GM19438 (cell line): ENCODE results near the gene AFTPH.

Experiments
- ATAC-seq: cut with Tn5 transposase; IDR thresholded peaks from one replicate; pipeline ENCODE4 v1.9.1; 2021; ENCODE audit warnings: low read depth; ENCODE audit not compliant: unreplicated experiment

AFTPH gene

GRCh38 chr2:64582774-64583340 is 58.7 kb downstream of the AFTPH start:
- ATAC-seq, result peak; percentile 78

- ATAC-seq, result no peak
These were observed 61.9 kb downstream of the AFTPH start for GRCh38 chr2:64586054-64586453.

- ATAC-seq, result no peak
These were observed 62.9 kb downstream of the AFTPH start for GRCh38 chr2:64586883-64587481.

- no peak for ATAC-seq
These were observed 63.4 kb downstream of the AFTPH start for GRCh38 chr2:64587561-64587960.

- ATAC-seq, result no peak
These were observed 67.1 kb downstream of the AFTPH start for GRCh38 chr2:64591188-64591587.

DNA sequence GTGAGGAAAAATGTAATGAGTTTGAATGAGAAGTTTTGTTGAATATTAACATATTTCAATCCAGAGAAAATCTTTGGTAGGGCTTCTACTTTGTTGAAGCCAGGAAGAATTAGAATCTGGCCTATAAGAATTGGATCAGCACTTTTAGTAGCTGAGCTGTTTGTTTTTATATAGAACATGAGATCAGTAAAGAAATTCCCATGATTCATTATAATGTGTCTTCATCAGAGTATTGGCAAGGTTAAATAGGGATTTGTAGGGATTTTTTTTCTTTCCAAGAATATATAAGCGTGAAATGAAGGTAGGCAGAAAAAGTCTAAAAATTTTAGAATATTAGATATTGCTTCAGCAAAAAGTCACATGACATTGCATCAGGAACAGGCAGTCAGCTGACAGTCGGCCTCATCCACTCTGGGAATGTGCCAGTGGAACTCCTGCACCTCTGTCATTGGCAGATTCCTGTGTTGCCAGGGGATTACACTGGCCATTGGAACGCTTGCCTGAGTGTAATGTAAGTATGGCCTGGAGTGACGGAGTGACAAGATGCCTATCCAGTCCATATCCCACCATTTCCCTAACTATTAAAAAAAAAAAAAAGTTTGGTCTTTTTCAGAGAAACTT is 69.0 kb downstream of the AFTPH start:
- no peak for ATAC-seq

- ATAC-seq, result no peak
These were observed 70.3 kb downstream of the AFTPH start for GRCh38 chr2:64594226-64594989.

DNA sequence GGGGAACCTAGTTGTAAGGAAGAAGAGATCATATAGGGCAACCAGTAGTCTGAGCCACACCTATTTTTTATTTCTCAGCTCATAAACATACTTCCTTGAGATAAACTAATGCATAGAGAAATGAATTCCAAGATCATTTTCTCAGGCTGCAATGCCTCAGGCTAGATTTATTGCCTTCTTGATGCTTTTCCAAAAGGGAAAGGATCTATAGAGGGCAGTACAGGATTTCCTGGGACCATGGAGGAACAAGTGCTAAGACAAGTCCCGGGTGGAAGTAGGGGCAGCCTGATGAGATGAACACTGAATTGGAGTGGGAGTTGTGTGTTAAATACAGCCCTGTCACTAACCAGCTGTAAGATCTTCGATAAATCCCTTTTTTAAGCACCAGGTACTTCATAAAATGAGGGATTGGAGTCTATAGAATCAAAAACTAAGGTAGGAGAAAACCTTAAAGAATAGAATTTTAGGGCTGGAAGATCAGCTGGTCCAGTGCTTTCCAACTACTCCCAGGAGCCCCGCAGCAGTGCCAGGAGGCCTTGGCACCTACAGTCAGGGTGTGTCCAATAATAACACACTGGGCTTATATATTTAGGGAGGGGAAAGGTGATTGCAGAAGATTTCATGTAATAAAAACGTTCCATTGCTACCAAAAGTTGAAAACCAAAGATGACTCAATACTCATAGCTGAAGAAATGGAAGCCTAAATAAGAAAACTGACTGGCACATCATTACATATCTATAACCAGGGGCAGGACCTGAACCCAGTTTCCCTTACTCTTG is 71.5 kb downstream of the AFTPH start:
- ATAC-seq, result no peak

DNA sequence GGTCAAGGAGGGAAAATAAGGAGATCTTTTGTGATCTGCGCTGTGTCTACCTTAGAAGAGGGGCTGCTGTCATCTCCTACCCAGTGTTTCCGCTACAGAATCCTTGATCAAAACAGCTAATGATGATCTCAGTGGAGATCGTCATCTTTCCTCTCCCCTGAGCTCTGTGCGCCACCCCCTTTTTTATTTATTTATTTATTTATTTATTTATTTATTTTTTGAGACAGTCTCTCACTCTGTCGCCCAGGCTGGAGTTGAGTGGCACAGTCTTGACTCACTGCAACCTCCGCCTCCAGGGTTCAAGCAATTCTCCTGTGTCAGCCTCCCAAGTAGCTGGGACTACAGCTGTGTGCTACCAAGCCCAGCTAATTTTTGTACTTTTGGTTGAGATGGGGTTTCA is 74.1 kb downstream of the AFTPH start:
- ATAC-seq, result no peak

- no peak for ATAC-seq
These were observed 75.3 kb downstream of the AFTPH start for GRCh38 chr2:64599469-64599868.

DNA sequence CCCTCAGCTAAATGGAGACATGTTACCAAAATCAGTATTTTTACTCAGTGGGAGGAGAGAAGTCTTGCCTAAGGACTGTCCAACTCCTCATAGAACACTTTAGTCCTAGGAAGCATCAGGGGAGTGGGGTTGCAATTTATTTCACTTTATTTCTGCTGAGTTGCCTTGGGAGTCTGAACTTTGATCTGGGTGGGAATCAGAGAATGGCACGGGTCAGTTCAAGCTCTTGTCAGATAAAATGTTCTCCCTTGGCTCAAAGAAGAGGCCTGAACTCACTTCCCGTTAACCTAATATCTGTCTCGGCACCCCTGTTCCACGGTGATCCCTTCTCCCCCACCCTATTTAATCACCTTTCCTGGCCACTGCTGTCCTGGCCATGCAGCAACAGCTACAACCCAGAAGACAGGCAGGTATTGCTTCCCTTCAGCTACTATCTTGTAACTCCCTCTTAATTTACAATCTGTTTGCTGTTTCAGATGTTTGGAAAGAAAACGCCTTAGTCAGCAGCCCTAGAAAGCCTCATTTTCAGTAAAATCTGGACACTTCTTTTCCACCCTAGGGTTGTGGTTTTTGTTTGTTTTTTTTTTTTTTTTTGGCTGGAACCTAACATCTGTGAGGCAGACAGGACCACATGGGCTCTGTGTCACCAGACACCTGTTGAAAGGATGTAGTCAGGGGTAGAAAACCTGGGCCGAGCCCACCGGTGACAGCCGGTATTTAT is 77.1 kb downstream of the AFTPH start:
- ATAC-seq, result no peak

DNA sequence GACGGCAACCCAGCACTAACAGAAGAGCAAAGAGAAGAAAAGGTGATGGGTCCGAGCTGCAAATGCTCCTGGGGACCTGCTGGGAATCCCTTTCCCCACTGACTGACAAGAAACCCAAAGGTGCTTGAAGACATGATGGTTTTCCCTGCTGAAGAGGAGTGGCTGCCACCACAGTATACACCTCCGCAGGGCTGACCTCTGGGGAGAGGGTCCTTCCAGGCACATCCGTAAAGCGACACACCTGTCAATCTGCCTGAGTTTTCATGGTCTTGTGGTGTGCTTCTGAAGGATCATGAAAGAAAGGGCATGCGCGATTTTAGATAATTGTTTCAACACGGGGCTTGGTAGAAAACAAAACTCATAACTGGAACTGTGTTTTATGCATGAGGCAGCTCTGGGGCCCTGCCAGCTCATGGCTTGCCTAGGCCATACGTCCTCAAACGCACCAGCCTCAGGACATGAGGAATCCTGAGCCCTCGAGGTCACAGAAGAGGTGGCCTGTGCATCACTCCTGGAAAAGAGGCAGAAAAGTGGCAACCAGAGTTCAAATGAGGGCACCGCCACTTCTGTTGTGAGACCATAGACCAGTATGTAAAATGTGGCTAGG is 77.8 kb downstream of the AFTPH start:
- ATAC-seq, result no peak

DNA sequence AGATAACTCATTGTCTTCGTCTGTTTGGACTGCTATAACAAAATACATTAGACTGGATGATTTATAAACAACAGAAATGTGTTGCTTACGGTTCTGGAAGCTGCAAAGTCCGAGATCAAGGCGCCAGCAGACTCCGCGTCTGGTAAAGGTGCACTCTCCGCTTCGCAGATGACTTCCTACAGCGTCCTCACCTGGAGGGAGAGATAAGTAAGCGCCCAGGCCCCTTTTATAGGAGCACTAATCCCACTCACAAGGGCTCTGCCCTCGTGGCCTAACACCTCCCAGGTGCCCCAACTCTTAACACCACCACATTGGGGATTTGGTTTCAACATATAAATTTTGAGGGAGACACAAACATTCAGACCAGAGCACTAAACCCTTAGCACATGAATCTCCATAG is 78.3 kb downstream of the AFTPH start:
- ATAC-seq, result no peak

GRCh38 chr2:64604155-64604554 is 80.0 kb downstream of the AFTPH start:
- no peak for ATAC-seq

- ATAC-seq, result no peak
These were observed 80.9 kb downstream of the AFTPH start for GRCh38 chr2:64605026-64605471.

GRCh38 chr2:64605991-64606478 is 81.9 kb downstream of the AFTPH start:
- no peak for ATAC-seq

GRCh38 chr2:64606479-64607363 is 82.6 kb downstream of the AFTPH start:
- peak; percentile 86 for ATAC-seq
